G401.6 (cell line): Measurements from ENCODE around the gene ADARB2.

Source experiments
- FAIRE-seq: peaks from 2 replicates; lab custom pipeline; 2012; peaks lifted over from hg19 to GRCh38; lab: Jason Lieb, UNC

The ADARB2 gene

DNA sequence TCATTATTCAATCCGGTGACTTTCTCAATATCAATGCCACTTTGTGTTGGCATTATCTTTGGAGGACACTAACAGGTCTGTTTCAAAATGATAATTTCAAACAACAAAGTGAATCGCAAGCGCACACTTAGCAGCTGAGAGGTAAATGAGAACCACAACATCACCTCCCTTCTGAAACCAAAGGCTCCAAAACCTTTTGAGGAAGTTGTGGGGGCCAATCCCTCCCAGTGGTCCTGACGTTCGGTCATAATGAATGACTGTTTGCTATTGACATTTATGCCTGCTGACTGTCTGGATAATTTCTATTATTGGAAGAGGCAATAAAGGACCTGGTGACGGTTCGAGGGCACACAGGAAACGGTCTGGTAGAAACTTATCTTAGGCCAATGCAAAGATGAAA is 1.8 kb downstream of the ADARB2 start:
- no peak for FAIRE-seq

DNA sequence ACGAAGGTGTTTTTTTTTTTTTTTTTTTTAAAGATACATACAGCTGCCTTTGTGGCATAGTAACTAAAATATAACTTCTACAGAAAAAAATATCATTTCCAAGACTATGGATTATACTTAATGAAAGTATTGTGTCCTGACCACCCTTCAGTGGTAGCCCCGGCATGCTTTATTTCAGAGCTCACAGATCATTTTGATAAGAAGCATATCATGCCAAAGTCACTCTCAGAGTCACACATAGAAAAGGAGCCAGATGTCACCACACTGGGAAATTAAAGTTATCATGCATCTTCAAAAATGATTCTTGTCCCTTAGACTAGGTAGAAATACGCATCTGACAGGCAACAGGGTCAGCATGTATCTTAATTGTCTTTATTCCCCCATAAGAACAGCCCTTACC is 3.0 kb downstream of the ADARB2 start:
- FAIRE-seq: no peak

DNA sequence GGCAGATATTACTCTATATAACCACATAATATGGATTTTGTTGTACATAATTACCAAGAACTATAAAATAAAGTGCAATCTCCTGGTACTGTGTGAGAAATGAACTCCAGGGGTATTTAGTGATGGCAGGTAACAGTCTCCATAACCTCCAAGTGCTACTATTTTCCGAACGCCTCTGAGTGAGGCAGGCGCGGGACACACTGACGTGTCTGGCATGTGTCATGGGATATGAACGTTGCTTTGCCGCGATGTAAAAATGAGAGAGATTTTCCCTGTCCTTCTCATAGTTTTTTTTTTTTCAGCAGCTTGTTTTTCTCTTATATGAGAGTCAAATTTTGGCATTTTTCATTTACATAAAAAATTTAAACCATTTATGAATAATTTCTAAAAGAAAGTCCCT is 3.6 kb downstream of the ADARB2 start:
- FAIRE-seq: no peak

DNA sequence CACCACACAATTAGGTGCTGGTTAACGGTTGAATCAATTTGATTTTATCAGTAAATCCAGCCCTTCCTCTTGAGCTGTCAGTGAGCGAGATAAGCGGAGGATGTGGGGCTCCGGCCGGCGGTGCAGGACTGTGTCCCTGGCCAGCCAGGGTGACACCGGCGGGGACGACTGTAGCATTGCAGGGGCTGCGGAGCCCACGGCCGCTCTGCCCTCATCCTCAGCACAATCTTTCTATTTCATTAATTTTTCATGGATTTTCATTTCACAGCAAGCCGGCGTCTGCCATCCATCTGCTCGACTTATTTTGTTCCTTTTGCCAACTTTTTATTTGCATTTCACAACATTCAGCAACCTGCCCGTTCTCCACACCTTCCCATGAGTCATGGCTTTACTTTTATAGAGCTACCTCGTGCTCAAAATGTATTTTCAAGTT is 4.7 kb downstream of the ADARB2 start:
- FAIRE-seq: no peak

DNA sequence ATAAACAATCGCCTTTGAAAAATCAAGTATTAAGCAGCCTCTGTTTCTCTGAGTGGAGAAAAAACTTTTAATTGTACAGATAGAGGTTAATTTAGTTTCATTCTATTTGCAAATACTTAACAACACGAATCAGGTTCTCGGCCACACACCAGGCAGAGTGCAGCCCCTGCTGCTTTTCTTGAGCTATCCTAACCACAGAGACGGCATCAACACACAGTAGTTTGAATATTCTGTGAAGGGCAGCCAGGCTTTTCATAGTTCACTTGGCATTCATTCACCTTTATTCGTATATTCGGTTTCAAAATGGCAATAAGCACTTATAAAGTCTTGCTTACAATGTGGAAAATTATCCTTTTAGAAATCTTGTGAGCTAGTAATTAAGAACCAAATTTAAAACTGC is 5.7 kb downstream of the ADARB2 start:
- FAIRE-seq: no peak

DNA sequence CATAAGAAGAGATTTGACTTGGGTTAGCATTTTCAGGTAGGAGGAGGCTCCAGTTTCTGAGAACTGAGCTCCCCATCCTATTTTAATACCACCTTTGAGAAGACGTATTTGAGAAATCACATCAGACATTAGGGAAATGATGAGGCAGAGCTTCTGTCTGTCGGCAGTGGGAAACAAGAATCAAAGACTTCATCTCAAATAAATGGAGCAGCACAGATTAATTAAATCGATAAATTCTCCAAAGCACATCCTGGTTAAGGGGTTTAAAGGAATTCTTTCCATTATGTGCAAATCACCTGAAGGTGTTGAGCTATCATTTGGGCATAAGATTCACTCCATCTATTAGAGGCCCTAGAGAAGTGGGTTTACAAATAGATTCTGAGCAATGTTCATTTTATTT is 7.6 kb downstream of the ADARB2 start:
- FAIRE-seq: no peak

DNA sequence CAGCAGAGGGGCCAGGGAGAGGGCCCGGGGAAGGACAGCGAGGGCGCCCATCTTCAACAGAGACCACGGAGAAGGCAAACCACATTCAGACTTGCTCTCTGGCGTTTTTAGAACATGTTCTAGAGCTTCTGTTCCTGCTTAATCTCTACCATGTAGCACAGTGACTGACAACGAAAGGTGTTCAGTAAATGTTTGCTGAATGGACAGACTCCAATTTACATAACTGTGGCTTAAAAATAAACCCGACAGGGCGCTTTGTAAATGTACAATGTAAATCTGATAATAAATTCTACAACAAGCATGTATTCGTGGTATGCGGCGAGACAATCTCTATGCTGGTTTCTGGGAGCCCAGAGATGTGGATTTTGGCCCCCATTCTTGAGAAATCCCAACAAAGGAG is 10.5 kb downstream of the ADARB2 start:
- FAIRE-seq: no peak

DNA sequence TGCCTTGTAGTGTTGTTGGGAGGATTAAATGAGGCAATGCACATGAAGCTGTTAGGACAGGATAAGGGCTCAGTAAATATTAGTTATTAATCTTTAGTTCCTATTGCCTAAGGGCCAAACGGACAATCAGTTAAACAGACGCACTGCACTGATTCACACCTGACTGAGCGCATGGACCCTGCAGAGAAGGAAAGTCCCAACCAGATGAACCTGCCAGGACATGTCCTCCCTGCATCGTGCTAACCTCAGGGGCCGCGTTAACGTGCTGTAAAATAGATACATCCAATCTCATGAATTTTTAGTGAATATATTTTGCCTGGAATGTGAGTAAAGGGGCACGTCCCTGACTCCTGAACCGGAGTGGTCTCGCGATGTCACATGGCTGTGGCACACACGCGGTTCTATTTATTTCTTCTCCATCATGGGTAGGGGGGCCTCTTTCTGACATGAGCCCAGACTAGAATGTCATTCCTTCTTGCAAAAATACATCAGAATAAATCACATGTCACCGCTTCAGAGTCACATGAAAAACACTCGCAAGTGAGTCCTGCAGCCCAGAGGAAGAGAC is 12.3 kb downstream of the ADARB2 start:
- no peak for FAIRE-seq

DNA sequence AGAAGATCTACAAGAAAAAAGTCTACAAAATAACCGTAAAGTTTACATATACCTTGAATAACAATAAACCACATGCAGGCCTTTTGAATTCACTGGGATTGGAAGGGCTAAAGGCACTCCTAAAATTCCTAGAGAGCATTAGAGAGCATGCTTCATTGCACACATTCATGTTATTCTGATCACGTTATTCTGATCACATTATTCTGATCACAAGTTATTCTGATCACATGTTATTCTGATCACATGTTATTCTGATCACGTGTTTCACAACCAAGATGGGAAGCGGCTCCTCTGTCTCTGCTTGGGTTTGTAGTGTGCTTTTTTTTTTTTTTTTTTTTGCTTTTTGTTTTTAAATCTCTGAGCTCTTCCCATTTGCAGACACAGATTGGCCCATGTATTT is 20.5 kb downstream of the ADARB2 start:
- no peak for FAIRE-seq

DNA sequence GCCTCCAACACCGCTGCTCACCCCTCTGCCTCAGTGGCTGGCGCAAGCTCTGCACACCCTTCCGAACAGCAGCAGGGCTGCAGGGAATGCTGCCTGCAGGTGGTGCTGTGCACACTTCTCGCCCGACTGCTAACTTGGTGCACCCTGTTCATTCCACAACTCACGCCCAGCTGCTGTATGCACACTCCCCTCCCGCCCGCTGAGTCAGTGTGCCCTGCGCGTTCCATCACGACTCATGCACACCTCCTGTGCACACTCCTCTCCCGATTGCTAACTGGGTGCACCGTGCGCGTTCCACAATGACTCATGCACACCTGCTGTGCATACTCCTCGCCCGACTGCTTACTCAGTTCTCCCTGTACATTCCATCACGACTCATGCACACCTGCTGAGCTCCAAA is 21.5 kb downstream of the ADARB2 start:
- no peak for FAIRE-seq

DNA sequence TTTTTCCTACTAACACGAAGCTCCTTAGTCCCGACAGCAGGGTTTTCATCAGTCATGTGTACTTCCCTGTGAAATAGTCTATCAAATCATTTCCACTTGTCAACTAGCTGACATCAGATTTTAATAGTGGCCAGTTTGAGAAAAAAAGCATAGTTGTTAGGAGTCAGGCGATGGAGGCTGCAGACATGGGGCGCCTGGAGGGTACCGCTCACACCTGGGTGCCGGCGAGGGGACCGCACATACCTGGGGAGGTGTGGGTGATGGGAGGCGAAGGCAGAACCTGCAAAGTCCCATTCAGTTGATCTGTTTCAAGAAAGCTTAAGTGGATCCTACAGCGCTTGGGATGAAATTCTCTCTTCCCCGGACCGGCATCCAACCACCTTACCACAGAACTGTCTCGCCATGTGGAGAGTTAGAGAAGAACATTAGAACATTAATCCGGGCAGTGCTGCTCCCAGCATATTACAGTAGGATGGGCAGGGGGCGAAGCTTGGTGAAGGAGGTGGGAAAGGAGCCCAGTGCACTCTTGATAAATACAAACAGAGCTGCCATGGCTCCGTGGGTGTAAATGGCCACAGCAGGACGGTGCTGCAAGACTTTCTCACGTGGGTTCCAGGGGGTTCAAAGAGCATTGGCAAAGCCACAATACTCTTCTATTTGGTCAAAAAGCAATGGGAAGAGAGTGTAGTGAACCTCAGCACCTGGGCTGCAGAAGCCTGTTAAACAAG is 24.2 kb downstream of the ADARB2 start:
- no peak for FAIRE-seq

DNA sequence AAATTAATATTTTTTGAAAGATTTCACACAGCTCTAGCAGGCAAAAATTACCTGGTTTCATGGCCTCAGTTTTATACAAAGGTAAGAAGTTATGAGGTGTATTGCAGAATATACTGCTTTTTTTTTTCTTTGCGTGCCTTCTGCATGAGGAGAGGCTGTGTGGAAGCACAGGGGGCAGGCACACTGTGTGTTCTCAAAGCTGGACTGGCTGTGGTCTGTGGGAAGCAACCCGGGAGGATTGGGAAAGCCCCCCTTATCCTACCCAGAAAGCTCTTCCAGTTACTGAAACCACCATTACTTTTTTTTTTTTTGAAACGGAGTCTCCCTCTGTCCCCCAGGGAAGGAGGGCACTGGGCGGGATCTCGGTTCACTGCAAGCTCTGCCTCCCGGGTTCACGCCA is 25.0 kb downstream of the ADARB2 start:
- FAIRE-seq: no peak

DNA sequence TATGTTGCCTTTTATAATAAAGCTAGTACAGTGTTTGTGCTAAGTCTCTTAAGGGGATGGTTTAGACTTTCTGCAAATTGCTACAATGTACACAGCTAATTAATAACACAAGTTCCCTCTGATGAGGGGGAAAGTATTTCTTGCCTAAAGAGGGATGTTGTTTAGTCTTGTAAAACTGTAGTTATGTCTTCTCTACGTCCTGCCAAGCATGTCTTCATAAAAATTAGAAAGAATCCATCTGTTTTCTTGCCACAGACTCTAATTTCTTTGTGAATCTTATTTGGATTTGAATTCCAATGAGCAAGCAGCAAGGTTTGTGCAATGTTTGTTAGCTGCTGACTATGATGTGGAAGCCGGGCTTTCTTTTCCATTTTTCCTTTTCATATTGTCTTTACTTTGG is 28.2 kb downstream of the ADARB2 start:
- no peak for FAIRE-seq

DNA sequence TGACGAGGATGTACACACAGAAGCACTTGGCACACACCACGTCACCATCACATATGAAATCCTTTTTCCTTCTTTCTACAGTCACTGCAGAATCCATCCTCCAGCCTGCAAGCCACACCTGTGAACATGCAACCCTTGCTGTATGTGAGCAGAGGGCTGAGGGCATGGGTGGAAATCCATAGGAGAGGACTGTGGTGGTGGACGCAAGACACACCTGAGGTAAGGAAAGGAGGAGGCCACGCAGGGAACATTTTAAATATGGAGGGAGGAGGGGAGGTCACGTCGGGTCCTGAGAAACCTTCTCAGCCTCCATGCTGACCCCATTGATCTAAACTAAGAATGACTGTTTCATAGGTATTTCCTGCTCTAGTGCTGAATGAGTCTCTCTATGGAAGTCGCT is 28.6 kb downstream of the ADARB2 start:
- no peak for FAIRE-seq

DNA sequence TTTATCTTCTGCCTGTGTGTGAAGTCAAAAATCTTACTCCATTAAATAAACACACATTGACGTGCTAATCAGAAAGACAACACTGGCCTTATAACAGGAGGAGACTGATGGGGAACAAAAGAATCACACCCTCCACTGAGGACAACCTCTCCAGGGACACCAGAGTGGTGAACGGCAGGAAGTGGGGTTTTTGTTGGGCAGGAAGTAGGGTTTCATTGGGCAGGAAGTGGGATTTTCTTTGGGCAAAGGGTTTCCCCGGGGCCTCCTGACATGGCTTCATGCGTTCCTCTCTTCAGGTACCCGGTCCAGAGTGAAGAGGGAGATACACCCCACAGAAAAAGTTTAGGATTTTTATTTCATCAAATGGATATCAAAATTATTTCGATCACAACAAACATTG is 30.6 kb downstream of the ADARB2 start:
- FAIRE-seq: no peak

DNA sequence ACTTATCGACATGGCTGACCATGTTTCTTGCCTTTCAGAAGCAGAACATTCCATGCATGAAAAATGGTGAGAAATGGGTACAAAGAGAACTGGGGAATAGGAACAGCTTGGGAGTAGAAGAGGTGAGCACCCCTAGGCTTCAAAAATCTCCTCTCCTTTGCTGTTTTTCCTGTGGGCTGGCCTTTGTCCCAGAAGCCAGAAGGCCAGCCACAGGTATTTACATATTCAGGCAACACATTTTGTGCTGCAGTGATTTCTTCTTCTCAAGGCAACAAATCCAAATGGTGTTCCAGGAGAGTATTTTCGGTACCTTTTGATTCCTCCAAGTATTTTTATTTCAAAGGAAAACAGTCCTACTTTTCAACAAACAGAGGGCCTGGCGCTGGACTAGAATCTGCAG is 31.1 kb downstream of the ADARB2 start:
- FAIRE-seq: no peak

DNA sequence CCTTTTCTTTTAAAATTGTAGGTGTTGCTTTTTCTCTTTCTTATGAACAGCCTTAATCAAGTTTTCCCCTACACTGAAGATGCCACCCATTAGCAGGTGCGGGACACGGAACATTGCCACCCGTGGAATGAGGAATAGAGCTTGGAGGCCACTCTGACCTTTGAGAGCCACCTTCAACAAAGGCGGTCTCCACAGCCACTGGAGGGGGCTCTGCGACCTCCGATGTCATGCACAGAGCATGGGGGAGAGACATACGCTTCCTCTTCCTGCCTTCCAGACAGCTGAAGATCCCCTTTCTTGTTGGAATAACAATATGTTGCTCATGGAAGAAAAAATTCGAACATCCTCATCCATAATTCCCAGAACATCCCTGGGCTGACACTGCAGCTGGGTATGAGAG is 39.1 kb downstream of the ADARB2 start:
- FAIRE-seq: no peak

DNA sequence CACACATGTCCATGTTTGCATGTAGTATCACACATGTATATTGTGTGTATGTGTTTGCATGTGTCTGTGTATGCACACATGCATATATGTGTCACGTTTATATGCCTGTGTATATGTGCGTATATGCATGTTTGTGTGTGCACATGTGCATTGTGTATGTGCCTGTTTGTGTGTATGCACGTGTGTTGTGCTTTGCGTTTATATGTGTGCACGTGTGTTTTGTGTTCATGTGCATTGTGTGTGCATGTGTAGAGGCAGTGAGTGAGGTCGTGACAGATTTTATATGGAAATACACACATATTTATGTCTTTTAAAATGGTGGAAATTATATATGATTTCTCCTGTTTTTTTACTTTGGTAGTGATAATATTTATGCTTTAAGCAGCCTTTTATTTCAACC is 41.2 kb downstream of the ADARB2 start:
- no peak for FAIRE-seq

DNA sequence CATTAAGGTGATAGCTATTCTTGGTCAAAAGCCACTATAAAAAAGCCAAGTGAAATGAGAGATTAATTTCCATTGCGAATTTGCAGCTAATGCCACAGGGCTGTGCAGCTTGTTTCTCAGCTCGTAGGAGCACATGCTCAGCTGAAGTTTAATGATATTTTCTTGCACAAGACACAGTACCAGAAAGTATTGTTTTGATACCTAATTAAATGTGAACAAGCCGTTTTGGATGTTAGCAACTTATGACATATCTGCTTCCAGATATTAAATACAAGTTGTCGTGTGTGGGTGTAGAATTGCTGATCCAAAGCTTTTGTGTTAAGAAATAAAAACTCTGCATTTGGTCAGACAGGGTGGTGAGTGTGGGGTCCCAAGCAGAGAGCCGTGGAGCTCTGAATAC is 47.2 kb downstream of the ADARB2 start:
- FAIRE-seq: no peak

DNA sequence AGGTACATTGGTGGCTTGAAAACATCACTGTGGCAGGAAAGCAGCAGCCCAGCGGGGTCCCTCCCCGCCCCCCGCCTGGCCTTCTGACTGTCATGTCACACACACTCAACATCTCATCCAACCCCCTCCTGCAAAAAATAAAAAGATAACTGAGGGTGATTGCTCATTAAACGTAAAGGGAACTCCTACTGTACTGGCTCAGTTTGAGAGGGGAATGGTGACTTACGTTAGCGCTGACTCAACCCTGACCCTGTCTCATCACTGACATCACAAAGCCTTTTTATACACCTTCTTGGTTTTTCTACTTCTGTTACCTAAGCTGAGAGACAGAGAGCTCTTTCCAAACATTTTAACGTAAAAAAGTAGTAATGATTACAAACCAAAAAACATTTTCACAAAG is 48.8 kb downstream of the ADARB2 start:
- FAIRE-seq: no peak

DNA sequence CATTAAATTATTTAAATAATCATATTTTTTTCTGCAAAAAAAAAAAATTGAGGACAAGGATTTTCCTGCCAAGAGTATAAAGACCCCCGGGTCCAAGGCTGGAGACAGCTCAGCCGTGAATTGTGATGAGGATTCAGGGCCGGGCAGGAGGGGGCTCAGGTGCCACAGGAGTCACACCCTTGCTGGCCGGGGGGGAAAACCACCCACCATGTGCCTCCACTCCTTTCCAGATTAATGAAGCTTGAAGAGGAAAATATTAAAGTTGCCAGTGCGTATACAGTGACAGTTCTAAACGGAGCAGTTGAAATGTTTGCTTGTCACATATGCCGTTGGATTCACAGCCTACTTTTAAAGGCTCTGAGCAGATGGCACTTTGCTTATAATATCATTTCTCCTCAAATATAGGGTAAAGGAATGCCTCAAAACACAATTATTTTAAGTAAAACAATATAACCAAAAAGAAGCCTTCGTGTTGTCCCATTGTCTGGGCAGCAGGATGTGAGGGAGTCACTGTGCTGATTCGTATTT is 49.6 kb downstream of the ADARB2 start:
- no peak for FAIRE-seq

DNA sequence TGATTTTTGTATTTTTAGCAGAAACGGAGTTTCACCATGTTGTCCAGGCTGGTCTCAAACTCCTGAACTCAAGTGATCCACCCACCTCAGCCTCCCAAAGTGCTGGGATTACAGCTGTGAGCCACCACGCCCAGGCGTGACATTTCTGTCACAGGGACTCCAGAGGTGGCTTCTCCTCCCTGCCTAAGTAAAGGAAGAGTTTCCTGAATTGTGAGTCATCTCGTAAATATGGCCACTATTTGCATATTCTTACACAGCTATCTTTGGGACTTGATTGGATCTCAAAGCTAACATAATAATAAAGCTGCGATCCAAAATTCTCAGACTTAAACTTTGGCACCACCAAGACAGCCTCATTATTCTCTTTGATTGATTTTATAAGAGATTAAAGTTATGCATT is 50.1 kb downstream of the ADARB2 start:
- no peak for FAIRE-seq

DNA sequence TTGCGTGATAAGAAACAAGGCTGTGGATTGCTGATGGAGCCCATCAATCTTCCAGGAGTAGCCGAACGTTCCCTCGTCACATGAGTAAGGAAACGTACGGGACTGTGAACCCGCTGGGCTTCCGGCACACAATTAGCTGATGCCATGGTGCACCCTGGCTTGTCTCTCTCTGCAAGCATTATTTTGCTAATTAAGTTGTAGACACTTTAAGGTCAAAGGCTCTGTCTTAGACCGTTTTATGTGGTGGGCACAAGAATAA is 50.9 kb downstream of the ADARB2 start:
- FAIRE-seq: no peak

DNA sequence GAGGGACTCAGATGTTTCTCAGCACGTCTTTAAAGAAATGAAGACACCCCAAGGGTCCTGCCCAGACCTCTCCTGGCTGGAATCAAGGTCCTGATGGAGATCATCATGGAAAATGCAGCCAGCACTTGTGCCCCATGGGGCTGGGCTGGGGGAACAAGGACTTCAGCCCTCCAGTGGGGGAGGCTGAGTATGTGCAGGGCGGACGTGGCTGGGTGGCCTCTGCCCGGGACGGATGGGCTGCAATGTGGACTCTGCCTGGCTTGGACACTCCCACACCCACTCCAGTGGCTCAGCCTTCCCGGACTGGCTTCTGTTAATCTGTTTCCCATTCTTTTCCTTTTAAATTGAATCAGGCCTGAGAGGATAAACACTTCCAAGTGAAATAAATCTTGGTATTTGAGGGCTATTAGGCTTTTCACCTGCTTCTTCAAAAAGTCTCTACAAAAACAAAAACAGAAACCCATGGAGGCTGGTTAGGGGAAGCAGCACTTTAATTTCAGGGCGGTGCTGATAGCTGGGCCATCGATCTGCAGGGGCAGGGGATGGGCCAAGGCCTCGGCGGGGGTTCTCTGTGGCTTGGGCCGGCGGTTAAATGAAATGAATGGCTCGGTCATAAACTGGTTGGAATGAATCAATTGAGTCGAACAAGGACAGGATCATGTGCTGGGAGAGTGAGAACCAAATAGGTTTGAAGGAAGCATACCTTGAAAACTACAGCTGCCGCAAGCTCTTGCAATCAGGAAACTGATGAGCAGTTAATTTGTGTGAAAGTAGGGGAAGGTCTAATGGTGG is 51.4 kb downstream of the ADARB2 start:
- no peak for FAIRE-seq
